A549 (cell line): ENCODE data around the gene ZBED4. TPM values are rescaled to one million over a fixed set of nuclear protein-coding genes. Genes with fewer than 3 reads are reported as not detected.

Experiments
- ATAC-seq, 2 experiments: fragments of 200-7000 bp in 1 of 2; fragments of >200 bp in 1 of 2; cut with Nextera tagmentation in 1 of 2; cut with Tn5 transposase in 1 of 2; 3 replicates each; pipeline versions ENCODE4 v1.8.0 to v1.9.1; 2018 to 2020; ENCODE audit warnings: mild to moderate bottlenecking in 1 of 2, moderate library complexity in 1 of 2
- CTCF ChIA-PET: fragments of 300-600 bp; sonication (Branson Sonifier 250); formaldehyde crosslinking; extraction: SDS; loops from one replicate; lab custom pipeline; 2021; ENCODE audit warnings: antibody characterized with exemption, inconsistent platforms; lab: Yijun Ruan, JAX
- POLR2A ChIA-PET: fragments of 350-600 bp; formaldehyde crosslinking; extraction: SDS; loops from one replicate; lab custom pipeline; 2021; ENCODE audit warnings: antibody characterized with exemption, inconsistent platforms; lab: Yijun Ruan, JAX
- DNase-seq, 2 experiments: peaks; one replicate each; pipeline versions ENCODE4 v3.0.0 to v3.0.0-alpha.2; 2011 to 2016; ENCODE audit warnings: low read depth in 1 of 2, low spot score in 1 of 2
- FAIRE-seq: peaks from 2 replicates; lab custom pipeline; 2011; peaks lifted over from hg19 to GRCh38; lab: Jason Lieb, UNC
- H3K27ac ChIP-seq, 2 experiments: fragments of >200 bp; sonication (Bioruptor Twin); formaldehyde crosslinking; 3 replicates each; pipeline ENCODE4 v1.5.1; 2016 to 2017
- H3K4me1 ChIP-seq: fragments of >200 bp; sonication (Bioruptor Twin); formaldehyde crosslinking; 3 replicates; pipeline ENCODE4 v1.6.1; 2016
- H3K4me2 ChIP-seq: fragments of >200 bp; sonication (Bioruptor Twin); formaldehyde crosslinking; 3 replicates; pipeline ENCODE4 v1.6.1; 2016
- H3K4me3 ChIP-seq: fragments of >200 bp; sonication (Bioruptor Twin); formaldehyde crosslinking; 3 replicates; pipeline ENCODE4 v1.5.1; 2016
- H3K9me3 ChIP-seq: fragments of >200 bp; sonication (Bioruptor Twin); formaldehyde crosslinking; 3 replicates; pipeline ENCODE4 v1.6.1; 2016
- BHLHE40 ChIP-seq: IDR thresholded peaks from 2 replicates; pipeline ENCODE4 v1.6.1; 2012; ENCODE audit warnings: low read depth, low read length, inconsistent platforms
- CBX8 ChIP-seq: fragments of 200-600 bp; sonication (generic); IDR thresholded peaks from 2 replicates; pipeline ENCODE4 v1.6.1; 2016
- CEBPB ChIP-seq, 2 experiments: fragments of >200 bp in 1 of 2; sonication (Bioruptor Twin) in 1 of 2; formaldehyde crosslinking in 1 of 2; IDR thresholded peaks; 2 replicates each; pipeline ENCODE4 v1.6.1; 2012 to 2016
- EHMT2 ChIP-seq: fragments of 200-600 bp; sonication (generic); IDR thresholded peaks from 2 replicates; pipeline ENCODE4 v1.6.1; 2016; ENCODE audit warnings: antibody characterized with exemption, low read depth, mild to moderate bottlenecking, moderate library complexity
- HOXA7 ChIP-seq: fragments of 250-450 bp; sonication (Bioruptor Pico); IDR thresholded peaks from 2 replicates; pipeline ENCODE4 v1.5.0; 2020; ENCODE audit warnings: mild to moderate bottlenecking, moderate library complexity
- HOXB13 ChIP-seq: fragments of 250-450 bp; sonication (Bioruptor Pico); IDR thresholded peaks from 2 replicates; pipeline ENCODE4 v1.5.0; 2020; ENCODE audit warnings: low read depth, mild to moderate bottlenecking, moderate library complexity
- HOXB5 ChIP-seq: fragments of 250-450 bp; sonication (Bioruptor Pico); IDR thresholded peaks from 2 replicates; pipeline ENCODE4 v1.5.0; 2020; ENCODE audit warnings: mild to moderate bottlenecking, moderate library complexity
- JUN ChIP-seq, 2 experiments: fragments of >200 bp; sonication (Bioruptor Twin); formaldehyde crosslinking; IDR thresholded peaks; 2 replicates in 1 of 2; 3 replicates in 1 of 2; pipeline ENCODE4 v1.6.1; 2016 to 2017
- RAD21 ChIP-seq, 2 experiments: fragments of >200 bp in 1 of 2; sonication (Bioruptor Twin) in 1 of 2; formaldehyde crosslinking in 1 of 2; IDR thresholded peaks in 1 of 2; conservative IDR thresholded peaks in 1 of 2; 2 replicates in 1 of 2; 3 replicates in 1 of 2; pipeline ENCODE4 v1.6.1; 2012 to 2018; ENCODE audit warnings: inconsistent platforms in 1 of 2
- ZC3H11A ChIP-seq: fragments of 450-650 bp; IDR thresholded peaks from 2 replicates; pipeline ENCODE4 v1.6.1; 2014; ENCODE audit warnings: antibody characterized with exemption, mild to moderate bottlenecking
- ZFP36 ChIP-seq: fragments of 450-650 bp; IDR thresholded peaks from 2 replicates; pipeline ENCODE4 v1.6.1; 2014; ENCODE audit warnings: borderline replicate concordance; ENCODE audit not compliant: partially characterized antibody
- ZSCAN20 ChIP-seq: fragments of 250-450 bp; sonication (Bioruptor Pico); IDR thresholded peaks from 2 replicates; pipeline ENCODE4 v1.8.0; 2022; ENCODE audit warnings: mild to moderate bottlenecking, moderate library complexity
- WGBS: methylation state at CpG from one replicate; pipeline ENCODE4 v1.1.6; 2017; ENCODE audit errors: missing lambda C conversion rate; 5-methylcytosine and 5-hydroxymethylcytosine counted together
- polyA plus RNA-seq, 4 experiments: library from polyadenylated mRNA; depleted of rRNA in 3 of 4; stranded (reverse); fragments of >200 nt; fragmentation: RNase III in 1 of 4; extraction: RNeasy Plus Mini Kit Qiagen cat#74134 plus additional on column Dnase treatment in 1 of 4; gene quantifications; 2 replicates in 3 of 4; 3 replicates in 1 of 4; pipeline ENCODE4 v1.2.3, GENCODE V29; 2011 to 2017
- TF ChIP-seq, protein P1 (sequence below): fragments of 250-450 bp; sonication (Bioruptor Pico); IDR thresholded peaks from 2 replicates; pipeline ENCODE4 v1.5.0; 2021; ENCODE audit warnings: mild to moderate bottlenecking, moderate library complexity, borderline replicate concordance
- TF ChIP-seq, protein P2 (sequence below): fragments of >200 bp; sonication (Bioruptor Twin); formaldehyde crosslinking; IDR thresholded peaks from 3 replicates; pipeline ENCODE4 v1.6.1; 2016
- TF ChIP-seq, protein P3 (sequence below): fragments of 450-650 bp; IDR thresholded peaks from 2 replicates; pipeline ENCODE4 v1.6.1; 2014; ENCODE audit warnings: antibody characterized with exemption
- TF ChIP-seq, protein P4 (sequence below): IDR thresholded peaks from 2 replicates; pipeline ENCODE4 v1.6.1; 2012
- TF ChIP-seq, protein P5 (sequence below): fragments of 150-350 bp; IDR thresholded peaks from 2 replicates; pipeline ENCODE4 v1.6.1; 2014; ENCODE audit warnings: low read depth, mild to moderate bottlenecking, low read length
- TF ChIP-seq, protein P6 (sequence below): fragments of >200 bp; sonication (Bioruptor Twin); formaldehyde crosslinking; IDR thresholded peaks from 3 replicates; pipeline ENCODE4 v1.5.1; 2016

Gene ZBED4
- polyA plus RNA-seq, 2 of the 4 experiments (the other 2 are of a cell fraction) = 8.6 to 9.5 TPM

DNA sequence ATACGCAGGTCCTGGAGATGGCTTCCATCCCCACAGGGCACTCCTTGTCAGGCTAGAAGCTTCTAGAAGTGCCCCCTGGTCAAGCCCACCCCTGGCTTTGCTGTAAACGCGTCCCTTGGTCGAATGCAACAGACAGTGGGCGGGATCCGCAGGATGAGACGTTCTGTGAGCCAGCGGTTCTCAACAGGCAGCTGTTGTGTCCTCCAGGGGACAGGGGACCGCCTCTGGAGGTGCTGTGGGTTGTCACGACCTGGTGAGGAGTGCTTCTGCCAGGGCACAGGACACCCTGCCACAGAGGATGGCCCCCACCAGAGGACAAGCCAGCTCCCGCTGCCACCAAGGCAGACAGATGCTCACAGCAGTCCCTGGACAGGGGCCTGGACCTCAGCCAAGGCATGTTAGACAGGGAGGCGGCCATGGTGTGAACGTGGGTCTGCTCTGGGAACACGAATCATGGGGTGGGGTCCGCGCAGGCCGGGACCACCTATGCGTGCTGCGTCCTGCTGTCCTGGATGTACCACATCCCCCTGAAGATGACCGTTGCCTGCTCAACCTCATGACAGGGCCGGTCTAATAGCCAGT is 76.4 kb downstream of the ZBED4 start:
- WGBS = 64% methylated on average over 5 of the region's 21 CpGs
- POLR2A ChIA-PET = interaction anchor here (2.0 kb wide), 1 partner anchor 101 kb away, joined by 7 read pairs; no protein-coding TSS in a partner anchor
- H3K9me3 ChIP-seq = no peaks in the 10 kb centered on the region
- no peak for TF ChIP-seq BHLHE40
- TF ChIP-seq, protein P1, sequence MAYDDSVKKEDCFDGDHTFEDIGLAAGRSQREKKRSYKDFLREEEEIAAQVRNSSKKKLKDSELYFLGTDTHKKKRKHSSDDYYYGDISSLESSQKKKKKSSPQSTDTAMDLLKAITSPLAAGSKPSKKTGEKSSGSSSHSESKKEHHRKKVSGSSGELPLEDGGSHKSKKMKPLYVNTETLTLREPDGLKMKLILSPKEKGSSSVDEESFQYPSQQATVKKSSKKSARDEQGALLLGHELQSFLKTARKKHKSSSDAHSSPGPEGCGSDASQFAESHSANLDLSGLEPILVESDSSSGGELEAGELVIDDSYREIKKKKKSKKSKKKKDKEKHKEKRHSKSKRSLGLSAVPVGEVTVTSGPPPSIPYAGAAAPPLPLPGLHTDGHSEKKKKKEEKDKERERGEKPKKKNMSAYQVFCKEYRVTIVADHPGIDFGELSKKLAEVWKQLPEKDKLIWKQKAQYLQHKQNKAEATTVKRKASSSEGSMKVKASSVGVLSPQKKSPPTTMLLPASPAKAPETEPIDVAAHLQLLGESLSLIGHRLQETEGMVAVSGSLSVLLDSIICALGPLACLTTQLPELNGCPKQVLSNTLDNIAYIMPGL (CRISPR knock-in tag) = no peak
- no peak for TF ChIP-seq ZC3H11A
- TF ChIP-seq HOXB13 (CRISPR knock-in tag) = no peak
- no peak for TF ChIP-seq CEBPB (IDR thresholded peaks at IDR 0.05)
- FAIRE-seq = no peak
- DNase-seq = no peak
- CTCF ChIA-PET = interaction anchor here (0.8 to 3.6 kb wide), 19 partner anchors 8 to 307 kb away, joined by 3 to 49 read pairs (median 4); no protein-coding TSS in a partner anchor
- ATAC-seq = peak in 1 of 2 experiments; percentile 7; a peak in 2 of 6 replicates
- no peak overlapping the region for H3K4me3 ChIP-seq
- peak overlapping the region; percentile 81 for H3K4me2 ChIP-seq
- peak overlapping the region in 1 of 2 experiments; percentile 26; a peak in 1 of 6 replicates for H3K27ac ChIP-seq
- peaks cover 20% of the 10 kb centered on the region for H3K4me1 ChIP-seq

DNA sequence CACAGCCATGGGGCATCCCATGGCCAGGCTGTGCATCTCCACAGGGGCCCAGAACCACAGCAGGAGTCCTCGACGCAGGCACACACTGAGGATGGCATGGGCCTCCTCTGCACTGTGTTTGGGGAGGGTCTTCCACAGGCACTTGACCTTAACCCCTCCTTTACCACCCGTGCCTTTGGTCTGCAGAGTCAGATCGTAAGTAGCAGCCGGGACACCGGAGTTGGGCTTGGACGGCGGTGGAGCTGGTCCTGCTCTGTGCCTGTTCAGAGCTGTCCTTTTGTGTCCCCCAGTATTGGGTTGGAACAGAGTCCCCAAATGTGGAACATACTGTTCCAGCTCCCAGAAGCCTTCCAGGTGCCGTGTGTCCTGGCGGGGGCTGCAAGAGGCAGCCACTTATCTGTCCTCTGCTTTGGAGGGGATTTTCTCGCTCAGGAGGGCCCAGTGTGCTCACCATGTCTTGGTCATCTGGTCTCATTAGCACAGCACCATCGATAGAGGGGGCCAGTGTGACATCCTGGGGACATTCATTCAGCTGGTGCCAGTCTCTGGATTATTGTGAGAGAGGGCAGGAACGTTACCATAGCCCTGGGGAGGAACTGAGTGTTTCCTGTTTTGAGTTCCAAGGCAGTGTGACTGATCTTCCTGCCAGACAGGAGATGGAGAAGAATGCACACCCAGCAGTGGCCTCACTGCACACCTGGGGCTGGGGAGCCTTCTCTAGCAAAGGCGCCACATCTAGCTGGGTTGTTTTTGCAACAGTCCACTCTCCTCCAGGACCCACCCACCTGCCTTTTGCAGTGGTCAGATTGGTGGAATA is 77.2 kb downstream of the ZBED4 start:
- CTCF ChIA-PET = interaction anchor here (0.6 to 3.6 kb wide), 25 partner anchors 9 to 306 kb away, joined by 3 to 49 read pairs (median 4); no protein-coding TSS in a partner anchor
- POLR2A ChIA-PET = interaction anchor here (2.0 kb wide), 1 partner anchor 100 kb away, joined by 7 read pairs; no protein-coding TSS in a partner anchor
- FAIRE-seq (no peak), ATAC-seq (peak; percentile 60 to 67), DNase-seq (peak in 1 of 2 experiments; percentile 77)
- Histone ChIP-seq H3K4me3 (no peak overlapping the region), H3K4me2 (no peak overlapping the region), H3K9me3 (no peaks in the 10 kb centered on the region), H3K27ac (no peak overlapping the region), H3K4me1 (peaks cover 20% of the 10 kb centered on the region)
- no peak for TF ChIP-seq HOXB5 (CRISPR knock-in tag)
- TF ChIP-seq, protein P2, sequence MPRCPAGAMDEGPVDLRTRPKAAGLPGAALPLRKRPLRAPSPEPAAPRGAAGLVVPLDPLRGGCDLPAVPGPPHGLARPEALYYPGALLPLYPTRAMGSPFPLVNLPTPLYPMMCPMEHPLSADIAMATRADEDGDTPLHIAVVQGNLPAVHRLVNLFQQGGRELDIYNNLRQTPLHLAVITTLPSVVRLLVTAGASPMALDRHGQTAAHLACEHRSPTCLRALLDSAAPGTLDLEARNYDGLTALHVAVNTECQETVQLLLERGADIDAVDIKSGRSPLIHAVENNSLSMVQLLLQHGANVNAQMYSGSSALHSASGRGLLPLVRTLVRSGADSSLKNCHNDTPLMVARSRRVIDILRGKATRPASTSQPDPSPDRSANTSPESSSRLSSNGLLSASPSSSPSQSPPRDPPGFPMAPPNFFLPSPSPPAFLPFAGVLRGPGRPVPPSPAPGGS = no peak
- no peak for TF ChIP-seq HOXA7
- no peak for TF ChIP-seq ZFP36
- no peak for TF ChIP-seq ZSCAN20 (CRISPR knock-in tag)
- TF ChIP-seq, protein P3, sequence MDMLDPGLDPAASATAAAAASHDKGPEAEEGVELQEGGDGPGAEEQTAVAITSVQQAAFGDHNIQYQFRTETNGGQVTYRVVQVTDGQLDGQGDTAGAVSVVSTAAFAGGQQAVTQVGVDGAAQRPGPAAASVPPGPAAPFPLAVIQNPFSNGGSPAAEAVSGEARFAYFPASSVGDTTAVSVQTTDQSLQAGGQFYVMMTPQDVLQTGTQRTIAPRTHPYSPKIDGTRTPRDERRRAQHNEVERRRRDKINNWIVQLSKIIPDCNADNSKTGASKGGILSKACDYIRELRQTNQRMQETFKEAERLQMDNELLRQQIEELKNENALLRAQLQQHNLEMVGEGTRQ = no peak
- TF ChIP-seq CBX8 = no peak
- TF ChIP-seq, protein P1 (CRISPR knock-in tag) = no peak
- TF ChIP-seq, protein P4, sequence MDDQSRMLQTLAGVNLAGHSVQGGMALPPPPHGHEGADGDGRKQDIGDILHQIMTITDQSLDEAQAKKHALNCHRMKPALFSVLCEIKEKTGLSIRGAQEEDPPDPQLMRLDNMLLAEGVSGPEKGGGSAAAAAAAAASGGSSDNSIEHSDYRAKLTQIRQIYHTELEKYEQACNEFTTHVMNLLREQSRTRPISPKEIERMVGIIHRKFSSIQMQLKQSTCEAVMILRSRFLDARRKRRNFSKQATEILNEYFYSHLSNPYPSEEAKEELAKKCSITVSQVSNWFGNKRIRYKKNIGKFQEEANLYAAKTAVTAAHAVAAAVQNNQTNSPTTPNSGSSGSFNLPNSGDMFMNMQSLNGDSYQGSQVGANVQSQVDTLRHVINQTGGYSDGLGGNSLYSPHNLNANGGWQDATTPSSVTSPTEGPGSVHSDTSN = no peak
- TF ChIP-seq, protein P5, sequence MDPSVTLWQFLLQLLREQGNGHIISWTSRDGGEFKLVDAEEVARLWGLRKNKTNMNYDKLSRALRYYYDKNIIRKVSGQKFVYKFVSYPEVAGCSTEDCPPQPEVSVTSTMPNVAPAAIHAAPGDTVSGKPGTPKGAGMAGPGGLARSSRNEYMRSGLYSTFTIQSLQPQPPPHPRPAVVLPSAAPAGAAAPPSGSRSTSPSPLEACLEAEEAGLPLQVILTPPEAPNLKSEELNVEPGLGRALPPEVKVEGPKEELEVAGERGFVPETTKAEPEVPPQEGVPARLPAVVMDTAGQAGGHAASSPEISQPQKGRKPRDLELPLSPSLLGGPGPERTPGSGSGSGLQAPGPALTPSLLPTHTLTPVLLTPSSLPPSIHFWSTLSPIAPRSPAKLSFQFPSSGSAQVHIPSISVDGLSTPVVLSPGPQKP = no peak
- no peak for TF ChIP-seq JUN (IDR thresholded peaks at IDR 0.05)
- peak; percentile 46 to 76 for TF ChIP-seq RAD21 (conservative IDR thresholded peaks at IDR 0.05 in 1 of 2, IDR thresholded peaks at IDR 0.05 in 1 of 2)
- TF ChIP-seq, protein P6, sequence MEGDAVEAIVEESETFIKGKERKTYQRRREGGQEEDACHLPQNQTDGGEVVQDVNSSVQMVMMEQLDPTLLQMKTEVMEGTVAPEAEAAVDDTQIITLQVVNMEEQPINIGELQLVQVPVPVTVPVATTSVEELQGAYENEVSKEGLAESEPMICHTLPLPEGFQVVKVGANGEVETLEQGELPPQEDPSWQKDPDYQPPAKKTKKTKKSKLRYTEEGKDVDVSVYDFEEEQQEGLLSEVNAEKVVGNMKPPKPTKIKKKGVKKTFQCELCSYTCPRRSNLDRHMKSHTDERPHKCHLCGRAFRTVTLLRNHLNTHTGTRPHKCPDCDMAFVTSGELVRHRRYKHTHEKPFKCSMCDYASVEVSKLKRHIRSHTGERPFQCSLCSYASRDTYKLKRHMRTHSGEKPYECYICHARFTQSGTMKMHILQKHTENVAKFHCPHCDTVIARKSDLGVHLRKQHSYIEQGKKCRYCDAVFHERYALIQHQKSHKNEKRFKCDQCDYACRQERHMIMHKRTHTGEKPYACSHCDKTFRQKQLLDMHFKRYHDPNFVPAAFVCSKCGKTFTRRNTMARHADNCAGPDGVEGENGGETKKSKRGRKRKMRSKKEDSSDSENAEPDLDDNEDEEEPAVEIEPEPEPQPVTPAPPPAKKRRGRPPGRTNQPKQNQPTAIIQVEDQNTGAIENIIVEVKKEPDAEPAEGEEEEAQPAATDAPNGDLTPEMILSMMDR = peak; percentile 37; the same call in 2 of the 3 replicates
- TF ChIP-seq EHMT2 = no peak
- WGBS = 55% methylated on average over 12 of the region's 14 CpGs
